Thyroid gland (tissue), 4 donors: ENCODE results near the gene KIAA1191. TPM values are rescaled to one million over a fixed set of nuclear protein-coding genes. Genes with fewer than 3 reads are reported as not detected.

Experiments
- DNase-seq, 2 donors: peaks; one replicate each; pipeline ENCODE4 v3.0.0-alpha.2; 2019
- H3K27ac ChIP-seq, 3 donors: fragments of 200-600 bp; sonication (generic); 1 replicate in 2 of 3; 2 replicates in 1 of 3; pipeline ENCODE4 v1.5.1; 2016 to 2019; ENCODE audit warnings: mild to moderate bottlenecking in 1 of 3, moderate library complexity in 1 of 3
- H3K27me3 ChIP-seq: fragments of 200-600 bp; sonication (generic); one replicate; pipeline ENCODE4 v1.5.1; 2019
- H3K36me3 ChIP-seq, 2 donors: fragments of 200-600 bp; sonication (generic); one replicate each; pipeline ENCODE4 v1.5.1; 2016 to 2019
- H3K4me1 ChIP-seq, 2 donors: fragments of 200-600 bp; sonication (generic); one replicate each; pipeline ENCODE4 v1.5.1; 2017 to 2019
- H3K4me3 ChIP-seq, 3 donors: fragments of 200-600 bp; sonication (generic); replicated peaks in 1 of 3; 1 replicate in 2 of 3; 2 replicates in 1 of 3; pipeline ENCODE4 v1.5.1; 2016; ENCODE audit warnings: mild to moderate bottlenecking in 1 of 3
- H3K9me3 ChIP-seq: fragments of 200-600 bp; sonication (generic); one replicate; pipeline ENCODE4 v1.5.1; 2017
- POLR2A ChIP-seq, 2 donors: fragments of 450-650 bp; IDR thresholded peaks; one replicate each; pipeline ENCODE4 v1.6.1; 2017; ENCODE audit warnings: antibody characterized with exemption in 2 of 2, mild to moderate bottlenecking in 2 of 2, moderate library complexity in 1 of 2
- WGBS, 2 donors: methylation state at CpG; one replicate each; pipeline ENCODE4 v1.1.5; 2017; 5-methylcytosine and 5-hydroxymethylcytosine counted together
- intact Hi-C: fragments of 100-400 bp; cut with DNase I; formaldehyde crosslinking; loops from one replicate; pipeline ENCODE4 v1.15.1; 2023
- total RNA-seq, 4 donors: library from RNA; depleted of rRNA; stranded (reverse); fragments of >200 nt; gene quantifications; one replicate each; pipeline ENCODE4 v1.2.3, GENCODE V29; 2016
- TF ChIP-seq, protein P1 (sequence below), 6 experiments: fragments of 200-600 bp in 3 of 6; fragments of 450-650 bp in 3 of 6; sonication (generic) in 3 of 6; IDR thresholded peaks; one replicate each; pipeline ENCODE4 v1.5.1; 2016 to 2019; ENCODE audit warnings: antibody characterized with exemption in 6 of 6, mild to moderate bottlenecking in 2 of 6, inconsistent platforms in 1 of 6, moderate library complexity in 1 of 6

Gene KIAA1191
- total RNA-seq, 4 donors from 2014 or later = 107 to 134 (median 119) TPM

DNA sequence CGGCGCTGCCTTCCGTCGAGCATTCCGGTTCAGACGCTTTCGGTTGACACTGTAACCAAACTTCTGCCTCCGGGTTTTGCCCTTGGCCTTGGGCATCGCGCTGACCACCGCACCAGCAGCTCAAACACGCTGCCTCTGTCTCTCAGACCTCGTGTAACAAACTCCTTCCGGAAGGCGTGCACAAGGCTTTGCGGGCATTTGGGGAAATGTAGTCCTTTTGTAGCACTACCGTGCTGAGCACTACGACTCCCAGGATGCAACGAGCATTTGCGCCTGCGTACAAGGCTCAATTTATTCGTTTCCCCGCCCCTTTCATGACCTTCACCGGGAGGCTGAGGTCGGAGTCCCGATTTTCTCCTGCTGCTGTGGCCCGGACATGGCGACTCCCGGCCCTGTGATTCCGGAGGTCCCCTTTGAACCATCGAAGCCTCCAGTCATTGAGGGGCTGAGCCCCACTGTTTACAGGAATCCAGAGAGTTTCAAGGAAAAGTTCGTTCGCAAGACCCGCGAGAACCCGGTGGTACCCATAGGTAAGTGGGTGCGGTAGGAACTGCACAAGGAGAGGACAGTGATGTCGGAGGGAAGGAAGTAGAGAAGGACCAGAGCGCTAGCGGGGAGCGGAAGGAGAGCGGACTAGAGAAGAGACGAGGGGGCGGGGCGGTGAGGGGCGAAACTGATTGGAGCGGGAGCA is 27.0 kb upstream of the KIAA1191 start, which contains the start of the genes HIGD2A and NOP16:
Gene HIGD2A (plus strand): TSS at position 308 of the 691 bp plus-strand sequence. CDS start 69 bp downstream, at position 377.
Gene NOP16 (minus strand): TSS at position 155 of the 691 bp plus-strand sequence. CDS start 59 bp downstream, at position 96.
- intact Hi-C loops = no loop called here
- no peaks in the 10 kb centered on the region for H3K9me3 ChIP-seq
- peaks cover 8 to 19% of the 10 kb centered on the region in 2 donors for H3K4me1 ChIP-seq
- WGBS, 2 donors = 0 to 1% methylated on average over 34 to 46 of the region's 47 CpGs
- H3K4me3 ChIP-seq = peak within 1 kb of the TSS; percentile 60 to 90 (median 70)
- H3K27me3 ChIP-seq = no peaks in the 10 kb centered on the region
- TF ChIP-seq POLR2A (IDR thresholded peaks at IDR 0.05) = peak in 1 of 2 donors; percentile 41
- TF ChIP-seq, protein P1, sequence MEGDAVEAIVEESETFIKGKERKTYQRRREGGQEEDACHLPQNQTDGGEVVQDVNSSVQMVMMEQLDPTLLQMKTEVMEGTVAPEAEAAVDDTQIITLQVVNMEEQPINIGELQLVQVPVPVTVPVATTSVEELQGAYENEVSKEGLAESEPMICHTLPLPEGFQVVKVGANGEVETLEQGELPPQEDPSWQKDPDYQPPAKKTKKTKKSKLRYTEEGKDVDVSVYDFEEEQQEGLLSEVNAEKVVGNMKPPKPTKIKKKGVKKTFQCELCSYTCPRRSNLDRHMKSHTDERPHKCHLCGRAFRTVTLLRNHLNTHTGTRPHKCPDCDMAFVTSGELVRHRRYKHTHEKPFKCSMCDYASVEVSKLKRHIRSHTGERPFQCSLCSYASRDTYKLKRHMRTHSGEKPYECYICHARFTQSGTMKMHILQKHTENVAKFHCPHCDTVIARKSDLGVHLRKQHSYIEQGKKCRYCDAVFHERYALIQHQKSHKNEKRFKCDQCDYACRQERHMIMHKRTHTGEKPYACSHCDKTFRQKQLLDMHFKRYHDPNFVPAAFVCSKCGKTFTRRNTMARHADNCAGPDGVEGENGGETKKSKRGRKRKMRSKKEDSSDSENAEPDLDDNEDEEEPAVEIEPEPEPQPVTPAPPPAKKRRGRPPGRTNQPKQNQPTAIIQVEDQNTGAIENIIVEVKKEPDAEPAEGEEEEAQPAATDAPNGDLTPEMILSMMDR (IDR thresholded peaks at IDR 0.05) = peak in 2 of 6 experiments; percentile 29 to 42
- DNase-seq = peak; percentile 100
- H3K36me3 ChIP-seq = peaks cover 21 to 30% of the 10 kb centered on the region in 2 donors
- peak within 1 kb of the TSS; percentile 93 to 97 (median 96) for H3K27ac ChIP-seq

DNA sequence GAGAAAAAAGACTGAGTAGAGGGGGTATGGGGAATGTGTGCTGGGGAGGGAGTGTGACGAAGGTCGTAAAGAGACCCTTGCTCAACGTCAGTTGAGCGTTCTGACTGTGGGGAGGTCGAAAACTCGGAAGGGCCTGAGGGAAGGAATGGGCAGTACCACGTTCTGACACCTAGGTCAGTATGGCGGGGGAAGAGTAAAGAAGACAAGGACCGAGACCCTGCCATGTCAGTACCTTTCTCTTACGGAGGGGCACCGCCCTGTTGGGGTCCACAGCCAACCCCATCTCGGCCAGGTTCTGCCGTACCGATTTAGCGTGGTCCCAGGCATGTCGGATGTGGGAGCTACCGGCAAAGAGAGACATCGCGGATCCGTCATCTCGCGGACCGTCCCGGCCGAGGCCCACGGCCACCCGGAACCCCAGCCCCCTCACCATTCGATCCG is 26.5 kb upstream of the KIAA1191 start:
- peaks cover 8 to 19% of the 10 kb centered on the region in 2 donors for H3K4me1 ChIP-seq
- intact Hi-C loops = no loop called here
- 0 to 1% methylated on average over 21 to 23 of the region's 29 CpGs for WGBS, 2 donors
- peaks cover 24 to 35% of the 10 kb centered on the region in 2 donors for H3K36me3 ChIP-seq
- no peak overlapping the region for H3K27ac ChIP-seq
- peak in 1 of 2 donors; percentile 8 for DNase-seq
- TF ChIP-seq, protein P1 (IDR thresholded peaks at IDR 0.05) = no peak
- TF ChIP-seq POLR2A (IDR thresholded peaks at IDR 0.05) = no peak
- no peaks in the 10 kb centered on the region for H3K9me3 ChIP-seq
- no peaks in the 10 kb centered on the region for H3K27me3 ChIP-seq
- peak overlapping the region; percentile 10 to 90 (median 60) for H3K4me3 ChIP-seq

DNA sequence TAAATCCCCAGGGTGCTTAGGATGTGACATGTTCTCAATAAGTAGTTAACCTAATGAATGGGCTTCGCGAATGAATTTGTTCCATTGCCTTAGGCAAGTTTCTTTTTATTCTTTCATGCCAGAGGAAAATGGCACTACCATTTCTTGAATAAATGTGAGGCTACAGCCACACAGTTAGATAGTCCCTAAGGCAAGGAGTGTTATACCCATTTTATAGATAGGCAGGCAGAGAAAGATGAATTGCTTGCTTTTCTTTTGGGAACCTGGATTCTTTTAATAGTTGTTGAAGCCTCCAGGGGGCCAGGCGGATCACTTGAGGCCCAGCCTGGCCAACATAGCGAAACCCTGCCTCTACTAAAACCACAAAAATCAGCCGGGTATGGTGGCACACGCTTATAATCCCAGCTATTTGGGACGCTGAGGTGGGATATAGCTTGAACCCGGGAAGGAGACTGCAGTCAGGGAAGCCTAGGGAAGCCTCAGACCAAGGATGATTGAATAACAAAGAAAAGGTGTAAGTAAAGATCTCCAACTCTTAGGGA is 25.9 kb upstream of the KIAA1191 start:
- 42% methylated on average over 8 of the region's 8 CpGs for WGBS, 2 donors
- peaks cover 25 to 29% of the 10 kb centered on the region in 2 donors for H3K36me3 ChIP-seq
- DNase-seq = no peak
- no peak overlapping the region for H3K27ac ChIP-seq
- H3K4me3 ChIP-seq = peak overlapping the region; percentile 10 to 90 (median 60)
- no peaks in the 10 kb centered on the region for H3K27me3 ChIP-seq
- peaks cover 8 to 19% of the 10 kb centered on the region in 2 donors for H3K4me1 ChIP-seq
- no peaks in the 10 kb centered on the region for H3K9me3 ChIP-seq
- TF ChIP-seq, protein P1 (IDR thresholded peaks at IDR 0.05) = no peak
- no peak for TF ChIP-seq POLR2A (IDR thresholded peaks at IDR 0.05)
- intact Hi-C loops = no loop called here

DNA sequence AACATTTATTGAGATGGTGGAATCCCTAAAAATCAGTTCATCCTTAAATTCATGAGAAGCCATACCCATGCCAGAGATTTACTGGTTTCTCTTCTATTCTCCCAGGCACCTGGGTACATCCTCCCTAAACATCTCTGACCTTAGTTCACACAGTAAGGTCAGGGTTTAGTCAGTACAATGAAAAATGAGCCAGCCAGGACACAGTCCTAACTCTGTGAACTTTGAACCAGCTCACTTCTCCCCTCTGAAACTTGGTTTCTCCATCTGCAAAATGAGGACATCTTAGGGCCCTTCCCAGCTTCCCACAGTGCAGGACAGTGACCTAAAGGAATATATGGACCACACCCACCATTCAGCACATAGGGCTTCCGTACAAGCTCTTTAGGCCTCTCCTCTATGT is 24.9 kb upstream of the KIAA1191 start:
- Histone ChIP-seq H3K27me3 (no peaks in the 10 kb centered on the region), H3K27ac (no peak overlapping the region), H3K36me3 (peaks cover 20 to 24% of the 10 kb centered on the region in 2 donors), H3K4me1 (peaks cover 8 to 19% of the 10 kb centered on the region in 2 donors), H3K4me3 (no peak overlapping the region), H3K9me3 (no peaks in the 10 kb centered on the region)
- TF ChIP-seq, protein P1 (IDR thresholded peaks at IDR 0.05) = no peak
- TF ChIP-seq POLR2A (IDR thresholded peaks at IDR 0.05) = no peak
- 80 to 82% methylated on average over 1 of the region's 1 CpG for WGBS, 2 donors
- no peak for DNase-seq
- intact Hi-C loops = no loop called here

DNA sequence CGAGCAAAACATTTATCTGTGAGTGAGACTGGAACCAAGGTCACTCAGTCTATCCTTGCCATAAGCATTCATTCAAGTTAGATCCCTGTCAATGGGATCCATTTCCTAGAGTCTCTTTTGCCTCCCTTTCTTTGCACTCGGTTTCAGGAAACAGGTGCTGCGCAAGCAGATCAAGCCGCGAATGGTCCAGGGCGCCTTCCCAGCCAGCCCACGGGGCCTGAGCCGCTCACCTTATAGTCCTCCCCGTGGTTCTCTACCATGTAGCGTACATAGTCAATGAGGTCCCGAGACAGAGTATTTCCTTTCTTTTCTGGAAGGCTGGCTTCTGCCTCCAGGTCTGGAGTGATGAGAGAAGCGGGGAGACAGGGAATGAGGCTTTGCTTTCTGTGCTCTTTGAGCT is 23.4 kb upstream of the KIAA1191 start:
- Histone ChIP-seq H3K4me1 (peaks cover 8 to 15% of the 10 kb centered on the region in 2 donors), H3K27ac (no peak overlapping the region), H3K27me3 (no peaks in the 10 kb centered on the region), H3K9me3 (no peaks in the 10 kb centered on the region), H3K36me3 (peaks cover 20 to 24% of the 10 kb centered on the region in 2 donors), H3K4me3 (no peak overlapping the region)
- WGBS, 2 donors = 93 to 95% methylated on average over 12 of the region's 12 CpGs
- intact Hi-C loops = no loop called here
- TF ChIP-seq, protein P1 (IDR thresholded peaks at IDR 0.05) = no peak
- TF ChIP-seq POLR2A (IDR thresholded peaks at IDR 0.05) = no peak
- no peak for DNase-seq
